GM19239 (cell line): ENCODE measurements around the gene PRDX1.
"Not testable (repeated sequence)": the region's sequence is repeated elsewhere in the genome, so short reads cannot be mapped to it uniquely, and the experiment has no call there.

ENCODE experiments used
- DNase-seq: peaks from one replicate; pipeline ENCODE4 v3.0.0; 2011; ENCODE audit warnings: low spot score; ENCODE audit not compliant: insufficient read length
- FAIRE-seq: peaks from 2 replicates; lab custom pipeline; 2011; peaks lifted over from hg19 to GRCh38; lab: Jason Lieb, UNC

The PRDX1 gene

DNA sequence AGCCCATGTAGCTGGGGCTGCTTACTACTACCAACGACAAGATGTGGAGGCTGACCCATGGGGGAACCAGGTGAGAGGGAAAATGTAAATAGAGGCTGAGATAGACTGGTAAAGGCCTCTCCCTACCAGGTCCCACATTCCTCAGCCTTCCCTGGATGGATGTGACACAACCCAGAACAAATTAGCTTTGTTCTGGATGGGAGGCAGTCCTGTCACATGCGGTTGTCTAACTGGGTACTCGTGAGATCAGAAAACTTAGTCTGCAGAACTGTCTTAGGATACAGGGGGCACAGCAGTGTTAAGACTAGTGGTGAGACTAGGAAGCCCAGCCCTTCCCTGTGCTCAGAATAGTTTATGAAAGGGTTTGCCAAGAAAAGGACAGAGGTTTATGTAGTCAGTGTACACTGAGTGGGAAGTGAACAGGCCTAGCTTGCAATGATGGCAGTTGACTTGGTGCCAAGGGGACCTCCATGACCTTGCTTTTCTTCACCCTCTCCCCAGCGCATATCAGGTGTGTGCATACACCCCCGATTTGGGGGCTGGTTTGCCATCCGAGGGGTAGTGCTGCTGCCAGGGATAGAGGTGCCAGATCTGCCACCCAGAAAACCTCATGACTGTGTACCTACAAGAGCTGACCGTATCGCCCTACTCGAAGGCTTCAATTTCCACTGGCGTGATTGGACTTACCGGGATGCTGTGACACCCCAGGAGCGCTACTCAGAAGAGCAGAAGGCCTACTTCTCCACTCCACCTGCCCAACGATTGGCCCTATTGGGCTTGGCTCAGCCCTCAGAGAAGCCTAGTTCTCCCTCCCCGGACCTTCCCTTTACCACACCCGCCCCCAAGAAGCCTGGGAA, 13.2 kb downstream of the PRDX1 start:
- DNase-seq (no peak), FAIRE-seq (no peak)

DNA sequence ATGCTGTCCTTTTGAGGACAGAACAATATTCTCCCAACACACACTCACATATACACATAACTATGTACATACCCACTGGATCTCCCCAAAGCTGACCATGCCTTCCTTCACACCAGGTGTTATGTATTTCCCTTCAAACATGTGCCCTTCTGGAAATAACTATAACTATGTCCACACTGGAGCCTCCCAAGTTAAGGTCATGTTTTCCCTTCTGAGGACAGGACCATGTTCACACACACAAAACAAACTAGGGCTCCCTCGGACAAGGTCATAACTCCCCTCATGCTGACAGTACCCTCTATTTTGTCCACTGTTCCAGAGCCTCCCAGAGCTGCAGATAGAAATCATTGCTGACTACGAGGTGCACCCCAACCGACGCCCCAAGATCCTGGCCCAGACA, 13.8 kb downstream of the PRDX1 start:
- DNase-seq (no peak), FAIRE-seq (no peak)

DNA sequence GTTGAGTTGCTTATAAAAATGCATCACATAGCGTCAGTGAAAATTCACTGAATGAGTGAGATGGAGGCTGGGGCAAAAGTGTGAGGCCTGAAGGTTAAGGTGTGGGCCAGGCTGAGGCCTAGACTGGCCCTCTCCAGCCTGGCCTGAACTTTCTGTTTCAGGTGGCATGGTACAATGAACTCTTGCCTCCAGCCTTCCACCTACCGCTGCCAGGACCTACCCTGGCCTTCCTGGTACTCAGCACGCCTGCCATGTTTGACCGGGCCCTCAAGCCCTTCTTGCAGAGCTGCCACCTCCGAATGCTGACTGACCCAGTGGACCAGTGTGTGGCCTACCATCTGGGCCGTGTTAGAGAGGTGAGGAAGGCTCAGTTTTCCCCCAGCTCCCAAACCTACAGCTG, 14.5 kb downstream of the PRDX1 start:
- DNase-seq: no peak
- FAIRE-seq: no peak

DNA sequence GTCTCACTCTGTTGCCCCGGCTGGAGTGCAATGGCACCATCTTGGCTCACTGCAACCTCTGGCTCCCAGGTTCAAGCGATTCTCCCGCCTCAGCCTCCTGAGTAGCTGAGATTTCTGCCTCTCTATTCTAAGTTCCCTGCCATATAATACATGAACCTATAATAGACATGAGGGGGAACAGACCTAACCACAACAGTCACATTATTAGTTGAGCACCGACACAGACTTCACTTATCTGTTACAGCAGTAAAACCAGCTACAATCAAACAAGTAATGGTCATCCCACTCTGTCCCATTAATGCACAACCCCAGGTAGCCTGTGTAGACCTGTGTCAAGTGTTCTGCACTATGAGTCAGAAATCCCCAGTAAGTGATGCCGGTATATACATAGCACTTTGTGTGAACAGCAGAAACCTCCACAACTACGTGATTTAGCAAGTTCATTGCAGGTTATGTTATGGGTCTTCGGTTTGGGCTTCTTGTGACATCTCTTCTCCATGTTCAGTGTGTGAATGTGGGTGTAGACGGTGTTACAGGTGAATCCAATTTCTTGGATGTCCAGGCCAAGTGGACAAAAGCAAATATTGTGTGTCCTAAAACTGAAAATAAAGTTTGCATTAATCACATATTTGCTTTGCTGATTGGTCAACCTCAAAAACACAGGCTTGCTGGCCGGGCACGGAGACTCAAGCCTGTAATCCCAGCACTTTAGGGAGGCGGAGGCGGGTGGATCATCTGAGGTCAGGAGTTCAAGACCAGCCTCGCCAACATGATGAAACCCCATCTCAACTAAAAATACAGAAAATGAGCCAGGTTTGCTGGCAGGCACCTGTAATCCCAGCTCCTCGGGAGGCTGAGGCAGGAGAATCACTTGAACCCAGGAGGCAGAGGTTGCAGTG, 18.0 kb downstream of the PRDX1 start:
- no peak for DNase-seq
- FAIRE-seq: no peak

DNA sequence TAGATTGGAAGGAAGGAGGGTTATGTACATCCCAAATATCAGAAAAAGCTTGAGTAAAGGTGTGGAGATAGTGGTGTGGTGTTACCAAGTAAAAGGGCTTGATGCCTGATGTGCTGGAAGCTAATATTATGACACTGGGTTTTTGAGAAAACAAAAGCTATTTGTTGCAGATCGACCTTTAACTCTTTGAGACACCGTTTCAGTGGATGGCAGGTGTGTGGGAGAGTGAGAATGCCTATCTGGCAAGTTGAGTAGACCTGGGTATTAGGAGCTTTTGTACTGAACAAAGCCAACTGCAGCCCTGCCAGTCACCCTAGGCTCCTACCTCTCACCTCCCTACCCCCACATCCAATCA, 20.2 kb downstream of the PRDX1 start:
- DNase-seq: no peak
- no peak for FAIRE-seq

DNA sequence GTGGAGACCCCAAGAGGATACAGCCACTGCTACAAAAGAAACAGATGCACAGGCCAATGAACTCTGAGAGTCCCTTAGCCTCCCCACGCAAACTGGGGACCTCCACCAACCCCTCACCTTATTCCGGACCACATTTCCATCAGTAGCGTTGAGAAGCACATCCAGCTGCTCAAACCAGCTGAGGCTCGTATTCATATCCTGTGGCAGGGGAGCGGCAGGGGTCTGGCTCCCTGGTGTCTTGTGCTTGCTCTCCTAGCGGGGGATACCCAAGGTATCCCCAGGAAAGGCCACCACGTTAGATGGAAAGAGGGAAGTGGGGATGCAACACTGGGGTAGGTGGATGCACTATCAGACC, 22.3 kb downstream of the PRDX1 start:
- FAIRE-seq (no peak), DNase-seq (peak; percentile 42)

DNA sequence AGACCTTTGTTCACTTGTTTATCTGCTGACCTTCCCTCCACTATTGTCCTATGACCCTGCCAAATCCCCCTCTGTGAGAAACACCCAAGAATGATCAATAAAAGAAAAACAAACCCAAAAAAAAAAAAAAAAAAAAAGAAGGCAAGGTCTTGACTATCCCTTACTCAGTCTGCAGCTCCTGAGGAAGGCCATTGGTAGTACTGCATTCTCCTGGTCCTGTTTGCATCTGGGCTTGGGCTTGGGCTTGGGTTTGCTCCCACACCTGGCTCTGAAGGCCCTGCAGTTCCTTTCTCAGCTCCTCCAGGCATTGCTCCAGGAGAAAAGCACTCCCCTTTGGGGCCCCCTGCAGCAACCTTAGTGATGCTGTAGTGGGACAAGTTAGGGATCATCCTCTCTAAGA, 23.4 kb downstream of the PRDX1 start:
- no peak for DNase-seq
- FAIRE-seq: no peak

DNA sequence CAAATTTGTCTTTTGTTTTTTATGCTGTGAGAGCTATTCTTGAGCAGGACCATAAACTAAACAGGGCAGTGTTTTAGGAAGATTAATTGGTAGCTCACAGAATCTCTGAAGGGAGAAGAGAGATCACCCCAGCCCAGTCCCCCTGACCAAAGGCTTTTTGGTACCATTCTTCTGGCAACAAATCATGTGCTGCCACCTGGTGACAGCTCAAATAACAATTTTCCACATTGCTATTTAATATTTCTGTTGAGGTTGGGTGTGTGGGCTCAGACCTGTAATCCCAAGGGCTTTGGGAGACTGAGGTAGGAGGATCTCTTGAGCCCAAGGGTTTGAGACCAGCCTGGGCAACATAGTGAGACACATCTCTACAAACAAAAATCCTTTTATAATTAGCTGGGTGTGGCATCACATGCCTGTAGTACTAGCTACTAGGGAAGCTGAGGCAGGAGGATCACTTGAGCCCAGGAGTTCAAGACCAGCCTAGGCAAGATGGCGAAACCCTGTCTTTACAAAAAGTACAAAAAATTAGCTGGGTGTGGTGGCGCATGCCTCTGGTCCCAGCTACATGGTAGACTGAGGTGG, 28.5 kb downstream of the PRDX1 start:
- peak; percentile 91 for FAIRE-seq
- peak; percentile 53 for DNase-seq

DNA sequence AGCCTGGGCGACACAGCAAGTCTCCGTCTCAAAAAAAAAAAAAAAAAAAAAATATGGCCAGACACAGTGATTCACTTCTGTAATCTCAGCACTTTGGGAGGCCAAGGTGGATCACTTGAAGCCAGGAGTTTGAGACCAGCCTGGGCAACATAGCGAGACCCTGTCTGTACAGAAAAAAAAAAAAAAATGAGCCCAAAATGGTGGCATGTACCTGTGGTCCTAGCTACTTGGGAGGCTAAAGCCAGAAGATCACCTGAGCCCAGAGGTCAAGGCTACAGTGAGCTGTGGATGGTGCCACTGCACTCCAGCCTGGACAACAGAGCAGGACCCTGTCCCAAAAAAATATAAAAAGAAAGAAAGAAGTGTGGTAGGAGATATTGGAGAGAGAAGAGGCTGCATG, 29.0 kb downstream of the PRDX1 start:
- DNase-seq (no peak), FAIRE-seq (no peak)

DNA sequence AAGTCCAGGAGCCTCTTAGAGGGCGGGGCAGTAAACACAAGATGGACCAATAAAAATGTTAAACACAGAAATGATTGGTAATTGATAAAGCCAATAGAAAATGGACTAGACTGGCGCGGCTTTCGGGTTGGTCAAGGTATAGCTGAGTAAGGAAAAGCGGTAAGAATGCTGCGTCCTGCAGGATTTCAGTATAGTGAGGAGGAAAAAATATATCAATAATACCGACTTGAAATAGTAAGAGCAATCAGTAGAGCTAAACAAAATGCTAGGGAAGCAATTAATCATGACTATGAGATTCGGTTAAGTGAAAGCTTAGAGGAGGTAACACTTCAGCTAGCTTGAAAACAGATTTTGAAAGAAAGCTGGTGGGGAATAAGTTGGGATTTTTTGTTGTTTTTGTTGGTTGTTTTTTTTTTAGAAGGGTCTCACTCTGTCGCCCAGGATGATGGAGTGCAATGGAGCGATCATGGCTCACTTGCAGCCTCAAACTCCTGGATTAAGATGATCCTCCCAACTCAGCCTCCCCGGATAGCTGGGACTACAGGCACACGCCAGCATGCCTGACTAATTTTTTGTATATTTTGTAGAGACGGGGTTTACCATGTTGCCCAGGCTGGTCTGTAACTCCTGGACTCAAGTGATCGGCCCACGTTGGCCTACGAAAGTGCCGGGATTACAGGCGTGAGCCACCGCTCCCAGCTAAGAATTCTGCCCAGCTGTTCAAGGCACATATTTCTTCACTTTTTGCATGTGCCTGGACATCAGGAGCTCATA, 30.0 kb downstream of the PRDX1 start:
- FAIRE-seq: no peak
- no peak for DNase-seq

DNA sequence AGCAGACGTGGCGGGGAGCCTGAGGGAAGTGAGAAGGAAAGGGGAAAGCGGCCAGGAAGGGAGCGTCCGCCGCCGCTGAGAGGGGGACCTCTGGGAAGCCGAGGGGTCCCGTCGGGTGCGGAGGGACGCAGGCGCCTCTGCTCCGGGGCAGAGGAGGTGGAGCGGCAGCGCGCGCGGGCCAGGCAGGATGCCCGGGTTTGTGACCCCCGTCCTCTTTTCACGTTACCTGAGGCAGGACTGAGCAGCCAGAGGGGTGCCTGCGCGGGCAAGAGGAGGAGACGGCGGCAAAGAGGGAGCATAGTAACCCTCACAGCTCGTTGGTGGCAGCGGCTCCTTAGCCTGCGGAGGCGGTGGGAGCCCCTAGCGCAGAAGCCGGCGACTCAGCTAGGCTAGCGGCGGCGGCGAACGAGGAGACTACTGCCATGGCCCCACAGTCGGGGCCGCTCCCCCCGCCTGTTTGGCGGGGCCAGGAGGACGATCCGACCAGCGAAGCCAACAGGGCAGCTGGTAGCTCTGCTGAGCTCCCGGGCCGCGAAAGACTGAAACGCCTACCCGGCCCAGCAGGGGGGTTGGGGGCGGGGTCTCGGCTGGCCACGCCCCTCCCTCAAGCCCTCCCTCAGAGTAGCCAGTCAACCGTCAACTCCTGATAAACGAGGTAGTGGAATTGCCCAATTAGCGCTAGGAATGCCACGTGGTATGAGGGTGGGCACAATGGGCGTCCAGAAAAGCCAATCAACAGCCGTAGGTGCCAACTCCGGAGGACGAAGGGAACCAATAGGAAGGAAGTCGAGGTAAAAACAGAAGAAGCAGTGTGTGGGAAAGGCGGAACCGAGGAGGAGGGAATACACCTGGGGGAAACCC, 30.8 kb downstream of the PRDX1 start, which contains the start of gene TESK2:
TESK2 (minus strand) TSS at position 538 of the 861 bp plus-strand sequence. CDS start 33,378 bp downstream, outside the sequence.
- DNase-seq (peak; percentile 93), FAIRE-seq (peak; percentile 100)

DNA sequence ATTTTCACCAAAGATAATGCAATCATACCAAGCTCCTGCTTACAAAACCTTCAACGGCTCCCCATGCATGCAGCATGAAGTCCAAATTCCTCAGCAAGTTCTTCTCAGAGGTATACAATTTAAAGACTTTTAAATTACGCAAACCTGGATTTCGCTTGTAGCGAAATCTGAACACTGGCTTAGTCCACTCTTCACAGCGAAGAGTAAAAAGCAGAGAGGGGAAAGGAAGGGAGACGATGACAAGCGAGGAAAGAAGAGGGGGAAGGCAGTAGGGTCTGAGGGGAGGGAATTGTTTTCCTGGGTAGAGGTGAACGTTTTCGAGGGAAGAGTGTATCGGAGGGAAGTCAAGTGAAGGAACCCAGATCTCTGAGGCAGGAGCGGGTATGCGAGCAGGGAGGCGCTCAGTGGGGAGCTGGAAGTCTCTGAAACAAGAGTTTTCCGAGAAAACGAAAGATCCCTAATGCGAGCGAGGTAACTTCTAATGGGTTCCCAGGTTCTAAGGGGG, 31.5 kb downstream of the PRDX1 start:
- FAIRE-seq: peak; percentile 84
- DNase-seq: no peak

DNA sequence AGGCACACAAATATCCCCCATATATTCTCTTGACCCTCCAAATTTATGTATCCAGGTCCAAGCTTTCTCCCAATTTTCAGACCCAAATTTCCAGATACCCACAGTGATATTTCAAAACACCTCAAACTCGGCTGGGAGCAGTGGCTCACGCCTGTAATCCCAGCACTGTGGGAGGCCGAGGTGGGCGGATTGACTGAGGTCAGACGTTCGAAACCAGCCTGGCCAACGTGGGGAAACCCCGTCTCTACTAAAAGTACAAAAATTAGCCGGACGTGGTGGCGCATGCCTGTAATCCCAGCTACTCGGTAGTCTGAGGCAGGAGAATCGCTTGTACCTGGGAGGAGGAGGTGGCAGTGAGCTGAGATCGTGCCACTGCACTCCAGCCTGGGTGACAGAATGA, 32.3 kb downstream of the PRDX1 start:
- not testable (repeated sequence) for FAIRE-seq, DNase-seq

DNA sequence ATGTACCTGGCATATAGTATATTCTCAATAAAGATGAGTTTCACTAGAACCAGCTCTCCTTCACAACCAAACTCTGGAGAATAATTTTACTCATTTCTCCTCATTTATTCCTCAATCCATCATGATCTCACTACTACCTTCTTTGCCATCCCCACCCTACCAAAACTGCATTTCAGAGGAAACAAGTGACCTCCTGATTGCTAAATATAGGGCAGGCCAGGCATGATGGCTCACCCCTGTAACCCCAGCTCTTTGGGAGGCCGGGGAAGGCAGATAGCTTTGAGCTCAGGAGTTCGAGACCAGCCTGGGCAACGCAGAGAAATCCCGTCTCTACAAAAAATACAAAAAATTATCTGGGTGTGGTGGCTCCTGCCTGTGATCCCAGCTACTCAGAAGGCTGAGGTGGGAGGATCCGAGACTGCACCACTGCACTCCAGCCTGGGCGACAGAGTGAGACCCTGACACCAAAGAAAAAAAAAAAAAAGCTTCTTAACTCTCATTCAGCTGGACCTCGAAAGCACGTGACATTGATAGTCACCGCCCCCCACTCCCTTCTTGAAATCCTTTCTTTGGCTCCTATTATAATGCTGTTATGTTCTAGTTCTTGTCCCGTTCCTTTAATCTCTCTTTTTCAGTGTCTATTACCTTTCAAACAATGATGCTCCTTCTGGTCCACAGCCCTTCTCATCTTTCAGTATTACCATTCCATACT, 32.9 kb downstream of the PRDX1 start:
- FAIRE-seq: no peak
- DNase-seq: no peak

DNA sequence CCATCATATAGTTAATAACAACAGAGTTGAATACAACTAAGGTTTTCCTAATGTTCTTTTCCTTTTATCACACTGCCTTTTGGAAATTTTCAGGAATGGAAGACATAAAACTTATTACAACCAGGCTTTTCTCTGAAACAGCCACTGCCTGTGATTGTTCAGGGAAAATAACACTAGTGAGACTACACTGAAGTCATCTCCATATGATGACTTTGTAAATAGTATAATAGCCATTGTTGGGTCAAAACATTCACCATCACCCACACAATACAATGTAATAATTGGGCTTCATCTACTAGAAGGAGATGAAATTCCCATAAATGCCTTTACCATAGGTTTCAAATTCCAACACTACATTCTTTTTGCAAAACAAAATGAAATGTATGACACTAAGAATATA, 35.7 kb downstream of the PRDX1 start:
- no peak for FAIRE-seq

DNA sequence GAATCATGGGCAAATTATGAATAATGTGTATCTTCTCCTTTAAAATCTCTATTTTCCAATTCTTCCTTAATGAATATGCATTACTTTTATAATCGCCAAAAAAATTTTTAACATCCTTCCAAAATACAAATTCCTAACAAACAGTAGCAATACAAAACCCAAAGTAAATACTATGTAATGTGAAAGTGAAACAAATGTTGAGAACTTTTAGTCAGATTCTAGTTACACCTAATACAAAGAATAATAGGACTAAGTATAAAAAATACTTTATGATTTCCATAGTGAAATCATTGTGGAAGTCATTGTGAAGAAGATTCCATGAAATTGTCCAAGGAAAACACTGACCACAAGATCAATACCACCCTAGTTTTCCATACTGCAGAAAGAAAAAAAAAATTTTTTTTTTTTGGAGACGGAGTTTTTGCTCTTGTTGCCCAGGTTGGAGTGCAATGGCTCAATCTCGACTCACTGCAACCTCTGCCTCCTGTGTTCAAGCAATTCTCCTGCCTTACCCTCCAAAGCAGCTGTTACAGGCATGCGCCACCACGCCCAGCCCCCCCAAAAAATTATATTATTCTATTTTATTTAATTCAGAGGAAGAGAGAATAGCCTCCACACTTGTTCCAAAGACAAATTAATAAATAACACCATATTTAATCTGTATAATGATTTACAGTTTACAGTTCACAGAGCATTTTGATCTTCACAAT, 42.5 kb downstream of the PRDX1 start:
- FAIRE-seq (no peak), DNase-seq (no peak)

More for the DNA sequence above, 35.7 kb downstream of the PRDX1 start:
- no peak for DNase-seq

DNA sequence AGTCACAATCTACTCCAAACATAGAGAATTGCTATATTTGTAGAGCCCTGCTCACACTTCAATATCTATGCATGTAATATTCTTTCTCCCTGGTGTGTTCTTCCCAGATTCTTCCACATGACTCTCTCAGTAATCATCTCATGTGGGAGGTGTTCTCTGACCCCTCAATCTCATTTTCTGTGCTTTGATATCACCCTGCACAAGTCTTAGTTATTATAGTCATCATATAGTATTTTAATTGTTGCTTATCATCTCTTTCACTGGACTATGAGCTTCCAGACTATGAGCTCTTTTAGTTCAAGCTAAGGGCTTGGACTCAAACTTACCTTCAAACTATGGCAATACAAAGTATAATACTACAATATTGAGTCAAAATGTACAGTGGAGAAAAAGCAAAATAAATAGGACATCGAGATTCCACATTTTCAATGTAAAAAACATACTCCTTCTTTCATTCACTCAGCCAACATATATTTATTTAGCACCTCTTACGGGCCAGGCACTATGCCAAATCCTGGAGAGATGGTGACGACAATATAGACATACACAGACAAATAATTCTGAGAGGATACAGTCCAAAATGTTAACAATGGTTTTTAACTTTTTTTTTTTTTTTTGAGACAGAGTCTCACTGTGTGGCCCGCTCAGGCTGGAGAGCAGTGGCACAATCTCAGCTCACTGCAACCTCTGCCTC, 43.4 kb downstream of the PRDX1 start:
- DNase-seq (no peak), FAIRE-seq (no peak)
